K562 (cell line): ENCODE measurements around the gene GEMIN4. TPM values are rescaled to one million over a fixed set of nuclear protein-coding genes. Genes with fewer than 3 reads are reported as not detected.

Experiments used
- ATAC-seq: fragments of 200-7000 bp; cut with Tn5 transposase; 3 replicates; pipeline ENCODE4 v1.9.1; 2020; ENCODE audit warnings: moderate library complexity
- BruUV-seq: library from RNA; stranded (reverse); fragments of 400-500 nt; replicated peaks from 2 replicates; lab custom pipeline; 2021; lab: Mats Ljungman, UMichigan
- CTCF ChIA-PET: fragments of 300-600 bp; formaldehyde crosslinking; extraction: SDS; loops from one replicate; lab custom pipeline; 2021; ENCODE audit warnings: low intra/inter-chr PET ratio; lab: Yijun Ruan, JAX
- POLR2A ChIA-PET: fragments of 300-600, 350-650 bp; sonication (Branson Sonifier 250); formaldehyde crosslinking; extraction: SDS; loops from one replicate; lab custom pipeline; 2021; ENCODE audit warnings: antibody characterized with exemption, inconsistent platforms; lab: Yijun Ruan, JAX
- DNase-seq, 4 experiments: peaks; one replicate each; pipeline versions ENCODE4 v3.0.0 to v3.0.0-alpha.2; 2011 to 2018; ENCODE audit warnings: low spot score in 3 of 4, mixed read lengths in 3 of 4; ENCODE audit errors: extremely low read depth in 1 of 4
- FAIRE-seq: peaks from 2 replicates; lab custom pipeline; 2011; peaks lifted over from hg19 to GRCh38; lab: Jason Lieb, UNC
- H2AFZ ChIP-seq: 2 replicates; pipeline ENCODE4 v1.6.0; 2011; ENCODE audit warnings: low read depth, low read length, control low read depth, inconsistent platforms
- H3K27ac ChIP-seq: fragments of 200-600 bp; 3 replicates; pipeline ENCODE4 v1.8.0; 2011; ENCODE audit warnings: low read depth, mild to moderate bottlenecking, control low read depth, inconsistent platforms, low read length, moderate library complexity, mixed read lengths; ENCODE audit errors: extremely low read depth
- H3K27me3 ChIP-seq, 2 experiments: fragments of 300-600 bp in 1 of 2; 2 replicates in 1 of 2; 3 replicates in 1 of 2; pipeline versions ENCODE4 v1.6.0 to v1.8.0; 2011; ENCODE audit warnings: inconsistent platforms in 2 of 2, low read length in 2 of 2, mild to moderate bottlenecking in 1 of 2, mixed read lengths in 1 of 2, moderate library complexity in 1 of 2; ENCODE audit not compliant: control insufficient read depth in 2 of 2, insufficient read depth in 2 of 2
- H3K36me3 ChIP-seq: fragments of 300-600 bp; 3 replicates; pipeline ENCODE4 v1.8.0; 2011; ENCODE audit warnings: mild to moderate bottlenecking, low read length, inconsistent platforms; ENCODE audit not compliant: control insufficient read depth, insufficient read depth
- H3K4me1 ChIP-seq, 2 experiments: fragments of 200-600 bp in 1 of 2; replicated peaks in 1 of 2; 2 replicates in 1 of 2; 3 replicates in 1 of 2; pipeline versions ENCODE4 v1.5.1 to v1.8.0; 2011; ENCODE audit warnings: inconsistent platforms in 2 of 2, low read length in 2 of 2, mild to moderate bottlenecking in 1 of 2, mixed read lengths in 1 of 2, moderate library complexity in 1 of 2; ENCODE audit not compliant: control insufficient read depth in 2 of 2, insufficient read depth in 2 of 2
- H3K4me2 ChIP-seq: 2 replicates; pipeline ENCODE4 v1.6.1; 2011; ENCODE audit warnings: low read length, control low read depth, inconsistent platforms, mixed read lengths; ENCODE audit not compliant: insufficient read depth
- H3K4me3 ChIP-seq: fragments of 200-600 bp; sonication (generic), shearing (Covaris generic); 2 replicates; pipeline ENCODE4 v1.5.1; 2016; ENCODE audit warnings: control low read depth, inconsistent platforms
- H3K79me2 ChIP-seq: fragments of 200-600 bp; 3 replicates; pipeline ENCODE4 v1.8.0; 2011; ENCODE audit warnings: low read length, inconsistent platforms; ENCODE audit not compliant: control insufficient read depth, insufficient read depth
- H3K9ac ChIP-seq, 2 experiments: 2 replicates each; pipeline versions ENCODE4 v1.6.0 to v1.6.1; 2011; ENCODE audit warnings: low read depth in 2 of 2, low read length in 2 of 2, control low read depth in 1 of 2, inconsistent platforms in 1 of 2, mild to moderate bottlenecking in 1 of 2, mixed read lengths in 1 of 2; ENCODE audit not compliant: insufficient read depth in 1 of 2
- H3K9me1 ChIP-seq: one replicate; pipeline ENCODE4 v1.6.0; 2011; ENCODE audit warnings: inconsistent platforms, mild to moderate bottlenecking, low read length, moderate library complexity; ENCODE audit not compliant: control insufficient read depth, insufficient read depth
- H3K9me3 ChIP-seq: replicated peaks from 2 replicates; pipeline ENCODE4 v1.5.1; 2011; ENCODE audit warnings: low read depth, low read length, inconsistent platforms; ENCODE audit not compliant: control insufficient read depth, insufficient read depth
- H4K20me1 ChIP-seq: replicated peaks from 2 replicates; pipeline ENCODE4 v1.6.1; 2011; ENCODE audit warnings: low read length, inconsistent platforms, mixed read lengths; ENCODE audit not compliant: control insufficient read depth, insufficient read depth
- ETS1 ChIP-seq: conservative IDR thresholded peaks from 2 replicates; pipeline ENCODE4 v1.6.1; 2011; ENCODE audit warnings: low read depth, mild to moderate bottlenecking, low read length; ENCODE audit not compliant: control insufficient read depth
- GATAD2B ChIP-seq: fragments of 450-650 bp; IDR thresholded peaks from 2 replicates; pipeline ENCODE4 v1.6.1; 2017; ENCODE audit warnings: mild to moderate bottlenecking, borderline replicate concordance
- HEY1 ChIP-seq: fragments of 250-450 bp; sonication (Bioruptor Pico); IDR thresholded peaks from 2 replicates; pipeline ENCODE4 v1.5.0; 2020; ENCODE audit warnings: mild to moderate bottlenecking, moderate library complexity, borderline replicate concordance
- RAD21 ChIP-seq, 2 experiments: fragments of 250-450 bp in 1 of 2; fragments of 450-650 bp in 1 of 2; sonication (Bioruptor Pico) in 1 of 2; formaldehyde crosslinking in 1 of 2; IDR thresholded peaks in 1 of 2; conservative IDR thresholded peaks in 1 of 2; 2 replicates each; pipeline versions ENCODE4 v1.4.0 to v1.8.0; 2020 to 2022; ENCODE audit warnings: mild to moderate bottlenecking in 2 of 2, moderate library complexity in 1 of 2
- RHOXF2B ChIP-seq: fragments of 250-450 bp; sonication (Bioruptor Pico); conservative IDR thresholded peaks from 2 replicates; pipeline ENCODE4 v1.5.1; 2021
- SNRNP70 ChIP-seq: fragments of 200-400 bp; formaldehyde crosslinking; optimal IDR thresholded peaks from 2 replicates; pipeline ENCODE3; 2017; ENCODE audit warnings: low read depth, low read length
- WGBS: fragments of 100-300 bp; shearing (Covaris generic); methylation state at CpG from one replicate; pipeline ENCODE4 v1.1.6; 2016; ENCODE audit warnings: low coverage, mixed read lengths; ENCODE audit not compliant: insufficient coverage; ENCODE audit errors: missing lambda C conversion rate; 5-methylcytosine and 5-hydroxymethylcytosine counted together
- in situ Hi-C: fragments of 300-500 bp; cut with MboI; formaldehyde crosslinking; loops from 4 replicates; pipeline ENCODE4 v1.15.0; 2018; ENCODE audit warnings: inconsistent platforms, mixed read lengths
- intact Hi-C: fragments of 100-400 bp; cut with micrococcal nuclease; formaldehyde crosslinking; loops from 2 replicates; pipeline ENCODE4 v1.14.2; 2022
- polyA plus RNA-seq, 8 experiments: library from polyadenylated mRNA; depleted of rRNA in 4 of 8; stranded (reverse) in 5 of 8; unstranded in 3 of 8; fragments of >200 nt; fragmentation: Nextera tagmentation in 2 of 8; fragmentation: Illumina TruSeq in 1 of 8; extraction: Ambion mirVana in 2 of 8; extraction: Trizol in 1 of 8; gene quantifications; 2 replicates each; pipeline versions ENCODE4 v1.2.1 to v1.2.3, GENCODE V29; 2011 to 2014; ENCODE audit warnings: inconsistent platforms in 1 of 8, missing spikeins in 1 of 8
- total RNA-seq, 7 experiments: library from RNA; depleted of rRNA in 6 of 7; stranded (reverse); fragments of >200 nt in 6 of 7; fragmentation: Illumina TruSeq in 2 of 7; extraction: Trizol in 2 of 7; gene quantifications; 2 replicates each; pipeline versions ENCODE4 v1.2.1 to v1.2.3, GENCODE V29; 2011 to 2021; ENCODE audit warnings: low replicate concordance in 1 of 7
- TF ChIP-seq, protein P1 (sequence below), 3 experiments: IDR thresholded peaks in 2 of 3; conservative IDR thresholded peaks in 1 of 3; 2 replicates each; pipeline ENCODE4 v1.5.1; 2011 to 2012; ENCODE audit warnings: low read length in 3 of 3, mild to moderate bottlenecking in 3 of 3, control low read depth in 2 of 3, improper control_type of control experiment in 1 of 3, inconsistent platforms in 1 of 3, low read depth in 1 of 3, mixed read lengths in 1 of 3, moderate library complexity in 1 of 3; ENCODE audit not compliant: insufficient read depth in 2 of 3
- TF ChIP-seq, protein P2 (sequence below), 2 experiments: fragments of 450-650 bp; formaldehyde crosslinking in 1 of 2; IDR thresholded peaks; 2 replicates each; pipeline versions ENCODE4 v1.4.0 to v1.6.1; 2014 to 2020; ENCODE audit warnings: mild to moderate bottlenecking in 2 of 2, borderline replicate concordance in 1 of 2, low read depth in 1 of 2

GEMIN4 gene
- total and polyA plus RNA-seq, 9 of the 15 experiments (the other 6 are each of a cell fraction or from before 2014, with no cell fraction given): 1.8 to 42.5 (median 10.8) TPM

GRCh38 chr17:700504-701094 is 51.5 kb downstream of the GEMIN4 start:
- Histone ChIP-seq H4K20me1 (no peaks in the 10 kb centered on the region), H3K27me3 (no peaks in the 10 kb centered on the region), H3K9ac (no peak overlapping the region), H3K9me3 (no peaks in the 10 kb centered on the region), H3K4me2 (no peak overlapping the region), H3K4me3 (no peak overlapping the region), H3K36me3 (peaks cover 20% of the 10 kb centered on the region), H3K79me2 (no peaks in the 10 kb centered on the region), H3K27ac (no peak overlapping the region), H2AFZ (no peak overlapping the region), H3K9me1 (no peaks in the 10 kb centered on the region), H3K4me1 (no peaks in the 10 kb centered on the region)
- ChIA-PET POLR2A (interaction anchor here (0.6 kb wide), 1 partner anchor 165 kb away, joined by 4 read pairs; no protein-coding TSS in a partner anchor), CTCF (interaction anchor here (0.8 to 1.4 kb wide), 3 partner anchors 144 to 290 kb away, joined by 3 to 14 read pairs (median 4); a partner anchor contains a TSS)
- in situ Hi-C loops: loop anchor here (5.0 kb wide), 1 partner anchor 288 kb away; a partner anchor contains a TSS
- DNase-seq (peak; percentile 26 to 42 (median 34)), ATAC-seq (no peak; the same call in 2 of the 3 replicates), FAIRE-seq (no peak)
- no TSS peak for BruUV-seq
- intact Hi-C loops: loop anchor here (1.0 kb wide), 1 partner anchor 288 kb away; no protein-coding TSS in a partner anchor
- 0% methylated on average over 1 of the region's 1 CpG for WGBS
- TF ChIP-seq SNRNP70 (no peak), RHOXF2B (CRISPR knock-in tag) (no peak), HEY1 (CRISPR knock-in tag) (no peak), GATAD2B (no peak), RAD21 (CRISPR knock-in tag; conservative IDR thresholded peaks at IDR 0.05 in 1 of 2, IDR thresholded peaks at IDR 0.05 in 1 of 2) (peak; percentile 50 to 71), ETS1 (no peak)
- TF ChIP-seq, protein P1, sequence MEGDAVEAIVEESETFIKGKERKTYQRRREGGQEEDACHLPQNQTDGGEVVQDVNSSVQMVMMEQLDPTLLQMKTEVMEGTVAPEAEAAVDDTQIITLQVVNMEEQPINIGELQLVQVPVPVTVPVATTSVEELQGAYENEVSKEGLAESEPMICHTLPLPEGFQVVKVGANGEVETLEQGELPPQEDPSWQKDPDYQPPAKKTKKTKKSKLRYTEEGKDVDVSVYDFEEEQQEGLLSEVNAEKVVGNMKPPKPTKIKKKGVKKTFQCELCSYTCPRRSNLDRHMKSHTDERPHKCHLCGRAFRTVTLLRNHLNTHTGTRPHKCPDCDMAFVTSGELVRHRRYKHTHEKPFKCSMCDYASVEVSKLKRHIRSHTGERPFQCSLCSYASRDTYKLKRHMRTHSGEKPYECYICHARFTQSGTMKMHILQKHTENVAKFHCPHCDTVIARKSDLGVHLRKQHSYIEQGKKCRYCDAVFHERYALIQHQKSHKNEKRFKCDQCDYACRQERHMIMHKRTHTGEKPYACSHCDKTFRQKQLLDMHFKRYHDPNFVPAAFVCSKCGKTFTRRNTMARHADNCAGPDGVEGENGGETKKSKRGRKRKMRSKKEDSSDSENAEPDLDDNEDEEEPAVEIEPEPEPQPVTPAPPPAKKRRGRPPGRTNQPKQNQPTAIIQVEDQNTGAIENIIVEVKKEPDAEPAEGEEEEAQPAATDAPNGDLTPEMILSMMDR (IDR thresholded peaks at IDR 0.05 in 2 of 3, conservative IDR thresholded peaks at IDR 0.05 in 1 of 3; ENCODE audit: insufficient read depth in 2 of 3, low read depth in 1 of 3, low read length in 3 of 3): peak in 2 of 3 experiments; percentile 35 to 73; a peak in 4 of 6 replicates
- TF ChIP-seq, protein P2, sequence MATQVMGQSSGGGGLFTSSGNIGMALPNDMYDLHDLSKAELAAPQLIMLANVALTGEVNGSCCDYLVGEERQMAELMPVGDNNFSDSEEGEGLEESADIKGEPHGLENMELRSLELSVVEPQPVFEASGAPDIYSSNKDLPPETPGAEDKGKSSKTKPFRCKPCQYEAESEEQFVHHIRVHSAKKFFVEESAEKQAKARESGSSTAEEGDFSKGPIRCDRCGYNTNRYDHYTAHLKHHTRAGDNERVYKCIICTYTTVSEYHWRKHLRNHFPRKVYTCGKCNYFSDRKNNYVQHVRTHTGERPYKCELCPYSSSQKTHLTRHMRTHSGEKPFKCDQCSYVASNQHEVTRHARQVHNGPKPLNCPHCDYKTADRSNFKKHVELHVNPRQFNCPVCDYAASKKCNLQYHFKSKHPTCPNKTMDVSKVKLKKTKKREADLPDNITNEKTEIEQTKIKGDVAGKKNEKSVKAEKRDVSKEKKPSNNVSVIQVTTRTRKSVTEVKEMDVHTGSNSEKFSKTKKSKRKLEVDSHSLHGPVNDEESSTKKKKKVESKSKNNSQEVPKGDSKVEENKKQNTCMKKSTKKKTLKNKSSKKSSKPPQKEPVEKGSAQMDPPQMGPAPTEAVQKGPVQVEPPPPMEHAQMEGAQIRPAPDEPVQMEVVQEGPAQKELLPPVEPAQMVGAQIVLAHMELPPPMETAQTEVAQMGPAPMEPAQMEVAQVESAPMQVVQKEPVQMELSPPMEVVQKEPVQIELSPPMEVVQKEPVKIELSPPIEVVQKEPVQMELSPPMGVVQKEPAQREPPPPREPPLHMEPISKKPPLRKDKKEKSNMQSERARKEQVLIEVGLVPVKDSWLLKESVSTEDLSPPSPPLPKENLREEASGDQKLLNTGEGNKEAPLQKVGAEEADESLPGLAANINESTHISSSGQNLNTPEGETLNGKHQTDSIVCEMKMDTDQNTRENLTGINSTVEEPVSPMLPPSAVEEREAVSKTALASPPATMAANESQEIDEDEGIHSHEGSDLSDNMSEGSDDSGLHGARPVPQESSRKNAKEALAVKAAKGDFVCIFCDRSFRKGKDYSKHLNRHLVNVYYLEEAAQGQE (IDR thresholded peaks at IDR 0.05; ENCODE audit: borderline replicate concordance): peak; percentile 56; the same call in 1 of the 2 replicates
- TF ChIP-seq, protein P2 (CRISPR knock-in tag; IDR thresholded peaks at IDR 0.05; ENCODE audit: low read depth): no peak
